B cell (primary cell): Measurements from ENCODE around the gene EMX1. TPM values are rescaled to one million over a fixed set of nuclear protein-coding genes. Genes with fewer than 3 reads are reported as not detected.

ENCODE experiments used
- ATAC-seq: fragments of 200-7000 bp; cut with Tn5 transposase; one replicate; pipeline ENCODE4 v1.10.0; 2021; ENCODE audit warnings: low read depth, mild to moderate bottlenecking, moderate number of reproducible peaks, moderate library complexity
- CTCF ChIA-PET: fragments of 350-600 bp; sonication (Branson Sonifier 250); formaldehyde crosslinking; loops from one replicate; lab custom pipeline; 2021; ENCODE audit warnings: antibody characterized with exemption, inconsistent platforms; lab: Charles Lee
- POLR2A ChIA-PET: fragments of 350-600 bp; sonication (Branson Sonifier 250); formaldehyde crosslinking; loops from one replicate; lab custom pipeline; 2021; ENCODE audit warnings: antibody characterized with exemption; lab: Charles Lee
- DNase-seq: peaks from one replicate; pipeline ENCODE4 v3.0.0; 2013
- H2AFZ ChIP-seq: 2 replicates; pipeline ENCODE4 v1.6.1; 2012; ENCODE audit warnings: mild to moderate bottlenecking, low read depth, low read length; ENCODE audit not compliant: insufficient read depth, poor library complexity, severe bottlenecking
- H3K27ac ChIP-seq, 2 donors: 1 replicate in 1 of 2; 2 replicates in 1 of 2; pipeline ENCODE4 v1.5.1; 2012 to 2013; ENCODE audit warnings: low read length in 2 of 2, mild to moderate bottlenecking in 2 of 2, moderate library complexity in 1 of 2
- H3K27me3 ChIP-seq, 4 experiments: fragments of 200-600 bp in 1 of 4; sonication (generic) in 1 of 4; replicated peaks in 1 of 4; 1 replicate in 2 of 4; 2 replicates in 2 of 4; pipeline versions ENCODE4 v1.6.1 to v1.7.0; 2013 to 2016; ENCODE audit warnings: low read length in 3 of 4, mild to moderate bottlenecking in 2 of 4, mixed read lengths in 1 of 4, moderate library complexity in 1 of 4; ENCODE audit not compliant: insufficient read depth in 4 of 4, control insufficient read depth in 3 of 4; ENCODE audit errors: control extremely low read depth in 1 of 4
- H3K36me3 ChIP-seq, 2 experiments: replicated peaks in 1 of 2; 1 replicate in 1 of 2; 2 replicates in 1 of 2; pipeline versions ENCODE4 v1.6.1 to v1.7.1; 2013; ENCODE audit warnings: low read length in 1 of 2; ENCODE audit not compliant: insufficient read depth in 2 of 2, control insufficient read depth in 1 of 2; ENCODE audit errors: control extremely low read depth in 1 of 2, extremely low read depth in 1 of 2
- H3K4me1 ChIP-seq, 2 donors: fragments of 200-600 bp in 1 of 2; sonication (generic) in 1 of 2; 1 replicate in 1 of 2; 2 replicates in 1 of 2; pipeline versions ENCODE4 v1.5.1 to v1.6.1; 2013 to 2017; ENCODE audit warnings: low read length in 2 of 2; ENCODE audit not compliant: control insufficient read depth in 2 of 2, insufficient read depth in 2 of 2
- H3K4me2 ChIP-seq: replicated peaks from 2 replicates; pipeline ENCODE3; 2012; ENCODE audit warnings: mild to moderate bottlenecking, low read depth, low read length; ENCODE audit not compliant: poor library complexity, severe bottlenecking
- H3K4me3 ChIP-seq, 5 experiments: fragments of 200-600 bp in 1 of 5; sonication (generic) in 1 of 5; 1 replicate in 3 of 5; 2 replicates in 2 of 5; pipeline versions ENCODE4 v1.5.1 to v1.7.0; 2011 to 2016; ENCODE audit warnings: low read length in 4 of 5, mild to moderate bottlenecking in 4 of 5, low read depth in 2 of 5, control low read depth in 1 of 5, moderate library complexity in 1 of 5; ENCODE audit not compliant: insufficient read depth in 1 of 5; ENCODE audit errors: control extremely low read depth in 1 of 5, extremely low read depth in 1 of 5
- H3K79me2 ChIP-seq: fragments of 200-600 bp; sonication (generic); one replicate; pipeline ENCODE4 v1.6.0; 2016; ENCODE audit warnings: low read length; ENCODE audit not compliant: control insufficient read depth, insufficient read depth
- H3K9ac ChIP-seq: fragments of 200-600 bp; sonication (generic); 2 replicates; pipeline ENCODE4 v1.6.1; 2017; ENCODE audit warnings: mild to moderate bottlenecking, low read length, moderate library complexity
- H3K9me3 ChIP-seq, 3 donors: one replicate each; pipeline versions ENCODE4 v1.6.1 to v1.7.1; 2013; ENCODE audit warnings: low read length in 2 of 3; ENCODE audit not compliant: control insufficient read depth in 2 of 3, insufficient read depth in 1 of 3; ENCODE audit errors: control extremely low read depth in 1 of 3
- H4K20me1 ChIP-seq: 2 replicates; pipeline ENCODE4 v1.6.0; 2012; ENCODE audit warnings: mild to moderate bottlenecking, low read length; ENCODE audit not compliant: insufficient read depth, control insufficient read depth, poor library complexity, severe bottlenecking
- H3K27ac Mint-ChIP-seq: one replicate; pipeline ENCODE4 v1.8.0; 2021; ENCODE audit warnings: mixed read lengths
- H3K27me3 Mint-ChIP-seq: one replicate; pipeline ENCODE4 v1.8.0; 2021; ENCODE audit warnings: mixed read lengths
- H3K4me1 Mint-ChIP-seq: one replicate; pipeline ENCODE4 v1.8.0; 2021; ENCODE audit warnings: mixed read lengths
- H3K4me3 Mint-ChIP-seq: one replicate; pipeline ENCODE4 v1.8.0; 2021; ENCODE audit warnings: mixed read lengths
- H3K9me3 Mint-ChIP-seq: one replicate; pipeline ENCODE4 v1.8.0; 2022; ENCODE audit warnings: mixed read lengths; ENCODE audit not compliant: insufficient read depth
- CTCF ChIP-seq: fragments of 200-600 bp; IDR thresholded peaks from one replicate; pipeline ENCODE4 v1.8.0; 2022; ENCODE audit warnings: antibody characterized with exemption, mild to moderate bottlenecking
- EZH2 ChIP-seq: IDR thresholded peaks from 2 replicates; pipeline ENCODE4 v1.6.1; 2012; ENCODE audit warnings: borderline replicate concordance, low read depth, mild to moderate bottlenecking, moderate library complexity, low read length; ENCODE audit not compliant: insufficient read depth, poor library complexity, severe bottlenecking
- WGBS: methylation state at CpG from one replicate; pipeline ENCODE4 v1.1.5; 2013; ENCODE audit warnings: missing lambda C conversion rate; ENCODE audit not compliant: insufficient coverage; 5-methylcytosine and 5-hydroxymethylcytosine counted together
- intact Hi-C: fragments of 100-400 bp; cut with micrococcal nuclease; formaldehyde crosslinking; loops from one replicate; pipeline ENCODE4 v1.10.0; 2022
- polyA plus RNA-seq: library from polyadenylated mRNA; depleted of rRNA; stranded (reverse); fragments of >200 nt; gene quantifications from 2 replicates; pipeline ENCODE4 v1.2.3, GENCODE V29; 2012
- total RNA-seq, 2 donors: library from RNA; stranded (reverse); fragments of 120-200 nt in 1 of 2; gene quantifications; 1 replicate in 1 of 2; 2 replicates in 1 of 2; pipeline versions ENCODE4 v1.2.3 to v1.2.4, GENCODE V29; 2013 to 2022

The EMX1 gene
- total and polyA plus RNA-seq, 2 donors (not counting 1 experiment from before 2014, with no cell fraction given) = not detected

GRCh38 chr2:72945450-72946019 is 28.2 kb downstream of the EMX1 start:
- H3K36me3 ChIP-seq = no peaks in the 10 kb centered on the region
- no peaks in the 10 kb centered on the region for H3K9me3 ChIP-seq
- H3K9me3 Mint-ChIP-seq = no peaks in the 10 kb centered on the region
- H3K4me1 ChIP-seq = no peaks in the 10 kb centered on the region
- intact Hi-C loops = no loop called here
- H3K27ac ChIP-seq = no peak overlapping the region
- ChIA-PET CTCF (no interaction called here), POLR2A (no interaction called here)
- H3K27me3 ChIP-seq = no peaks in the 10 kb centered on the region
- H3K27ac Mint-ChIP-seq = no peak overlapping the region
- no peaks in the 10 kb centered on the region for H3K27me3 Mint-ChIP-seq
- ATAC-seq (no peak), DNase-seq (no peak)
- H2AFZ ChIP-seq = no peak overlapping the region
- no peak for TF ChIP-seq EZH2
- TF ChIP-seq CTCF = no peak
- no peak overlapping the region for H3K9ac ChIP-seq
- H3K4me2 ChIP-seq = no peak overlapping the region
- no peaks in the 10 kb centered on the region for H3K4me1 Mint-ChIP-seq
- no peaks in the 10 kb centered on the region for H3K79me2 ChIP-seq
- no peak overlapping the region for H3K4me3 ChIP-seq
- H3K4me3 Mint-ChIP-seq = no peak overlapping the region
- H4K20me1 ChIP-seq = no peaks in the 10 kb centered on the region
- WGBS = 87% methylated on average over 9 of the region's 9 CpGs

GRCh38 chr2:72946466-72946865 is 29.1 kb downstream of the EMX1 start:
- Histone ChIP-seq H3K4me2 (no peak overlapping the region), H2AFZ (no peak overlapping the region), H3K36me3 (no peaks in the 10 kb centered on the region), H3K4me3 (no peak overlapping the region), H3K4me1 (no peaks in the 10 kb centered on the region), H3K79me2 (no peaks in the 10 kb centered on the region), H4K20me1 (no peaks in the 10 kb centered on the region), H3K27ac (no peak overlapping the region), H3K27me3 (no peaks in the 10 kb centered on the region), H3K9me3 (no peaks in the 10 kb centered on the region), H3K9ac (no peak overlapping the region)
- DNase-seq (no peak), ATAC-seq (no peak)
- no peak for TF ChIP-seq CTCF
- TF ChIP-seq EZH2 = no peak
- ChIA-PET POLR2A (no interaction called here), CTCF (no interaction called here)
- H3K4me3 Mint-ChIP-seq = no peak overlapping the region
- no peak overlapping the region for H3K27ac Mint-ChIP-seq
- intact Hi-C loops = no loop called here
- H3K9me3 Mint-ChIP-seq = no peaks in the 10 kb centered on the region
- WGBS = 100% methylated on average over 9 of the region's 9 CpGs
- H3K27me3 Mint-ChIP-seq = no peaks in the 10 kb centered on the region
- H3K4me1 Mint-ChIP-seq = no peaks in the 10 kb centered on the region
